GM21526 (cell line): Measurements from ENCODE around the gene CREG1.

Source experiments
- ATAC-seq: cut with Tn5 transposase; IDR thresholded peaks from one replicate; pipeline ENCODE4 v1.9.1; 2021; ENCODE audit warnings: moderate library complexity; ENCODE audit not compliant: unreplicated experiment, low FRiP score

CREG1 gene

GRCh38 chr1:167510244-167510643 is 43.3 kb downstream of the CREG1 start:
- no peak for ATAC-seq

DNA sequence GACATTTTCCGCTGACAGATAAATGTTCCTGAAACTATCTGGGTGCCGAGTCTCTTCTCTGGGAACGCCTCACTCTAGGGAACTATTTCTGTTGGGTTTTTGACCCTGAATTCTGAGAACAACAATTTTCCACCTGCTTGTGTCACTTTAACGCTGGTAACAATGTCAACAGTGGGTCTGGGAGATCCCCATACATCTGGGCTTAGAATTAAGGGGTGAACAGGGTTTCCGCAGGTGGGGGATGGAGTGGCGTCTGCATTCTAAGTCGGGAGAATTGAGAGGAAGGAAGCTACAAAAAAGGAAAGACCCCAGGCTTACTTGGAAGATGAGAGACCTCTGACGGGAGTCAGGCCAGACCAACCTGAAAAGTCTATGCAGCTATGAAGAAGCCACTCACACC is 44.0 kb downstream of the CREG1 start:
- no peak for ATAC-seq

- ATAC-seq, result no peak
Measured at GRCh38 chr1:167507719-167508118, 45.8 kb downstream of the CREG1 start.

GRCh38 chr1:167504467-167504827 is 49.1 kb downstream of the CREG1 start:
- ATAC-seq, result no peak

- no peak for ATAC-seq
Measured at GRCh38 chr1:167503626-167504466, 49.7 kb downstream of the CREG1 start.

GRCh38 chr1:167502719-167503462 is 50.7 kb downstream of the CREG1 start:
- ATAC-seq, result no peak

DNA sequence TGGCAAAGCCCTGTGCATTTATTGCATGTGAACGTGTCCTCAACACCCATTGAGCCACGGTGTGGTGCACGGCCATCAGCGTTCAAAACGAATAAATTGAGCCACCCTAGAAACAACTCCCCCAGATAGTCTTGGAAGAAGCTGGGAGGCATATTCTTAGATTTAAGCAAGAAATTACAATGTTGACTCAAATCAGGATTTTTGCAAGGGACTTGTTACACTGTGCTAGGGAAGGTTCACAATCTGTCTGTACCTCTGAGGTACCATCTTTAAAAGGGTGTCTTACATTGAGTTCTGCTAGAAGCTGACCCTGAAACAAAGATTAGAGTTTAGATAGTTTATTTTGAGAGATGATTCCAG is 51.4 kb downstream of the CREG1 start:
- no peak for ATAC-seq

- no peak for ATAC-seq
Measured at GRCh38 chr1:167501515-167502191, 51.9 kb downstream of the CREG1 start.

GRCh38 chr1:167500283-167500860 is 53.2 kb downstream of the CREG1 start:
- no peak for ATAC-seq

DNA sequence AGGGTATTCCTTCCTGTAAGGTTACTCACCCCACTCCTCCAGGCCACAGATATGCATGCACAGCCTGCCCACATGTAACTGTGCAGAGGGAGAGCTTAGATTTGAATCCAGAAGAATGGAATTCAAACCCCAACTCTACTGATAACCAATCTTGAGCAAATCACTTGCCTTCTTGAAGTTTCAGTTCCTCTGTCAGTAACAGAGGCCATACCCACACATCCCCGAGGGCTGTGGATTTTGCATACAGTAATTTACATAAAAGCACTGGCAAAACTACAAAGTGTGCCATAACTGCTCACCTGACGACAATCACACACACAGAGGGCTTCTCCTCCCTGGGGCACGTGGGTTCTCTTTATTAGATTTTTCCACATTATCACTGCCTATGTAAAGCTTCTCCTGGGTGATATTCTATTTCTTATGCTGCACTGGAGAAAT is 53.9 kb downstream of the CREG1 start:
- peak; percentile 95 for ATAC-seq

- no peak for ATAC-seq
Measured at GRCh38 chr1:167499106-167499505, 54.5 kb downstream of the CREG1 start.

GRCh38 chr1:167496797-167497619 is 56.6 kb downstream of the CREG1 start:
- ATAC-seq, result no peak

GRCh38 chr1:167493372-167493771 is 60.2 kb downstream of the CREG1 start:
- no peak for ATAC-seq

DNA sequence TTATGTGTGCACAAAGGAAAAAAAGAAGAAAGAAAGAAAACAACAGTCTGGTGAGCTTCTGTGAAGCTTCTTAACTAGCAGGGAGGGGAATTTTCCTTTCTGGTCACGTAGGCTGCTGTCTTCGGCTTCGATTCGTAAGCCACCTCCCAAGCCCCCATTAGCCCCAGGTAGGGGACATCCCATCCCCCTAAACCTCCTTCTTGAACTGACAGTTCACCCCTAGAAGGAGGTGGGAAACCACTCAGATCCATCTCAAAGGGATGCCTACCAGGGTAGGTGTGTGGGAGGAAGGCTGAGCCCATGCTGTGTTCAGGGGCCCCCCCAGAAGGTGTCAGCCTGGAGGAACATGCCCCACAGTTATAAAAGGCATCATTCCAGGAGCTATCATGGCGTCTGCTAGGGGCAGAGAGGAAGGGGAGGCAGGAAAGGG is 61.1 kb downstream of the CREG1 start:
- no peak for ATAC-seq

DNA sequence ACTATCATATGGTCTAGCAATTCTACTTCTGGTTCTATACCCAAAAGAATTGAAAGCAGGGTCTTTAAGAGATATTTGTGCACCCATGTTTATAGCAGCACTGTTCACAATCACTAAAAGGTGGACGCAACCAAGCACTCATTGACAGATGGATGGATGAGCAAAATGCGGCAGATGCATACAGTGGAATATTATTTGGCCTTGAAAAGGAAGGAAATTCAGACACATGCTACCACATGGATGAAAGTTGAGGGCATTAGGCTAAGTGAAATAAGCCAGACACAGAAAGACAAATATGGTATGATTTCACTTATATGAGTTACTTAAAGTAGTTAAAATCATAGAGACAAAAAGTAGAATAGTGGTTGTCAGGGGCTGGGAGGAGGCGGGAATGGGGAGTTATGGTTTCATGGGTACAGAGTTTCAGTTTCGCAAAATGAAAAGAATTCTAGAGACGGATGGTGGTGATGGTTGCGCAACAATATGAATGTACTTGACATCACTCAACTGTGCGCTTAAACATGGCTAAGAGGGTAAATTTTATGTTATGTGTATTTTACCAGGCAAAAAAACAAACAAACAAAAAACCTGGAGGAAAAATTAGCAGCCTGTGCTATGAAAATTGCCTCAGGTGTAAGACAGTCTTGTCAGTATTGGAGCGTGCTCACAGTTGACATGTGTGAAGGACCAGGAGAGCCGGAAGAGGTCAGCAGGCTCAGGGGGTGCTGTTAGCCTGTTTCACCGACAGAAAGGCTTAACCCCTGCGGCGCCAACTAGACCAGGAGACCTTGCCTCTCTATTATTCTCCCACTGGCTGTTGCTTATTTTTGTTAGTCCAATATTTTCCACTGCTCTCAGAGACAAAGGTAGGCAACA is 61.7 kb downstream of the CREG1 start:
- ATAC-seq, result no peak
